DOHH2 (cell line): ENCODE results near the gene TOM1.

Experiments
- H3F3A ChIP-seq: fragments of 200-600 bp; sonication (generic), shearing (Covaris generic); 2 replicates; pipeline ENCODE4 v1.6.0; 2016; ENCODE audit warnings: antibody characterized with exemption, mild to moderate bottlenecking; ENCODE audit not compliant: control insufficient read depth, insufficient read depth
- H3K27ac ChIP-seq: fragments of 200-600 bp; sonication (generic); 2 replicates; pipeline ENCODE4 v1.5.1; 2014; ENCODE audit warnings: low read depth, mild to moderate bottlenecking, low read length, moderate library complexity
- H3K27me3 ChIP-seq: fragments of 200-600 bp; sonication (generic); 2 replicates; pipeline ENCODE4 v1.6.1; 2014; ENCODE audit warnings: mild to moderate bottlenecking, low read length, mixed read lengths; ENCODE audit not compliant: control insufficient read depth
- H3K36me3 ChIP-seq: fragments of 200-600 bp; sonication (generic); 2 replicates; pipeline ENCODE4 v1.6.1; 2014; ENCODE audit warnings: mild to moderate bottlenecking, low read length, moderate library complexity, mixed read lengths; ENCODE audit not compliant: control insufficient read depth
- H3K4me1 ChIP-seq: fragments of 200-600 bp; sonication (generic); 2 replicates; pipeline ENCODE4 v1.6.1; 2014; ENCODE audit warnings: mild to moderate bottlenecking, low read length, mixed read lengths; ENCODE audit not compliant: control insufficient read depth
- H3K4me2 ChIP-seq: fragments of 200-600 bp; sonication (generic); 2 replicates; pipeline ENCODE4 v1.6.0; 2014; ENCODE audit warnings: mild to moderate bottlenecking, low read length, moderate library complexity
- H3K4me3 ChIP-seq: fragments of 200-600 bp; sonication (generic); 2 replicates; pipeline ENCODE4 v1.5.1; 2014; ENCODE audit warnings: mild to moderate bottlenecking, low read length, mixed read lengths
- H3K79me2 ChIP-seq: fragments of 200-600 bp; sonication (generic); 2 replicates; pipeline ENCODE4 v1.6.1; 2014; ENCODE audit warnings: mild to moderate bottlenecking, low read length, mixed read lengths; ENCODE audit not compliant: control insufficient read depth
- H3K9me2 ChIP-seq: fragments of 200-600 bp; sonication (generic); replicated peaks from 2 replicates; pipeline ENCODE4 v1.6.1; 2014; ENCODE audit warnings: mild to moderate bottlenecking, low read length, mixed read lengths; ENCODE audit not compliant: control insufficient read depth
- H3K9me3 ChIP-seq: fragments of 200-600 bp; sonication (generic); 2 replicates; pipeline ENCODE4 v1.6.1; 2014; ENCODE audit warnings: antibody characterized with exemption, low read length, mixed read lengths; ENCODE audit not compliant: control insufficient read depth, insufficient read depth
- H4K20me1 ChIP-seq: fragments of 200-600 bp; sonication (generic); 2 replicates; pipeline ENCODE4 v1.6.0; 2014; ENCODE audit warnings: low read depth, mild to moderate bottlenecking, antibody characterized with exemption, low read length, moderate library complexity; ENCODE audit not compliant: control insufficient read depth, insufficient read depth
- CTCF ChIP-seq: fragments of 200-600 bp; sonication (generic); IDR thresholded peaks from one replicate; pipeline ENCODE4 v1.5.1; 2014; ENCODE audit warnings: antibody characterized with exemption, mild to moderate bottlenecking, low read depth, low read length; ENCODE audit not compliant: poor library complexity, severe bottlenecking
- EZH2phosphoT487 ChIP-seq: fragments of 200-600 bp; sonication (generic); IDR thresholded peaks from 2 replicates; pipeline ENCODE4 v1.6.1; 2017; ENCODE audit warnings: borderline replicate concordance, mild to moderate bottlenecking, antibody characterized with exemption, low read length, moderate library complexity, mixed read lengths

Gene TOM1

DNA sequence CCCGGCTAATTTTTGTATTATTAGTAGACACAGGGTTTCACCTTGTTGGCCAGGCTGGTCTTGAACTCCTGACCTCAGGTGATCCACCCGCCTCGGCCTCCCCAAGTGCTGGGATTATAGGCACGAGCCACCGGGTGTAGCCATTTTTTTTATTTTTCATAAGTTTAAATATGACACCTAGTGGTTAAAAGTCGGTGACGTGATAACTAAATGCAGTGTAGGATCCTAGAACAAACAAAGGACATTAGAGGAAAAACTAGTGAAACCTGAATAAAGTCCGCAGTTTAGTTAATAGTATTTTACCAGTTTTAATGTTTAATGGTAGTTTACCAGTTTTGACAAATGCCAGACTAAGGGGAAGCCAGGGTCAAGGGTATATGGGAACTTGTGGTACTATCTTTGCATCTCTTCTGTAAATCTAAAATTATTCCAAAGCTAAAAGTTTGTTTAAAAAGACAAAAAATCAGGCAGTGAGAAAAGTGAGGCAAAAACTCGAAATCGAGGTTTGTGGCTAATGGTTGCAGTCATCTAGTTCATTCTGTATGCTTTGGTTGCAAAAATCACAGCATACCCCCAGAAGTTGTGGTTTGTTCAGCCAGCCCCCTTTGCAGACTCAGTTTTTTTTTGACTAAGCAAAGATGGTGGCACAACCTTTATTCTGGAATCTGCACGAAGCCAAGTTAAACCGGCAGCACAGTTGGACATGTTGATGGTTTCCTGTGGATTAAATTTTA lies 29.6 kb downstream of the TOM1 start:
- no peaks in the 10 kb centered on the region for H3K36me3 ChIP-seq
- no peak overlapping the region for H3K27ac ChIP-seq
- H4K20me1 ChIP-seq = no peaks in the 10 kb centered on the region
- H3K4me3 ChIP-seq = peak overlapping the region; percentile 40
- peaks cover 2% of the 10 kb centered on the region; the same call in 1 of the 2 replicates for H3F3A ChIP-seq
- H3K9me2 ChIP-seq = no peaks in the 10 kb centered on the region
- H3K4me2 ChIP-seq = peak overlapping the region; percentile 44
- H3K27me3 ChIP-seq = no peaks in the 10 kb centered on the region
- no peak for TF ChIP-seq EZH2phosphoT487
- peak; percentile 14 for TF ChIP-seq CTCF
- no peaks in the 10 kb centered on the region for H3K9me3 ChIP-seq
- H3K79me2 ChIP-seq = no peaks in the 10 kb centered on the region
- peaks cover 20% of the 10 kb centered on the region for H3K4me1 ChIP-seq

DNA sequence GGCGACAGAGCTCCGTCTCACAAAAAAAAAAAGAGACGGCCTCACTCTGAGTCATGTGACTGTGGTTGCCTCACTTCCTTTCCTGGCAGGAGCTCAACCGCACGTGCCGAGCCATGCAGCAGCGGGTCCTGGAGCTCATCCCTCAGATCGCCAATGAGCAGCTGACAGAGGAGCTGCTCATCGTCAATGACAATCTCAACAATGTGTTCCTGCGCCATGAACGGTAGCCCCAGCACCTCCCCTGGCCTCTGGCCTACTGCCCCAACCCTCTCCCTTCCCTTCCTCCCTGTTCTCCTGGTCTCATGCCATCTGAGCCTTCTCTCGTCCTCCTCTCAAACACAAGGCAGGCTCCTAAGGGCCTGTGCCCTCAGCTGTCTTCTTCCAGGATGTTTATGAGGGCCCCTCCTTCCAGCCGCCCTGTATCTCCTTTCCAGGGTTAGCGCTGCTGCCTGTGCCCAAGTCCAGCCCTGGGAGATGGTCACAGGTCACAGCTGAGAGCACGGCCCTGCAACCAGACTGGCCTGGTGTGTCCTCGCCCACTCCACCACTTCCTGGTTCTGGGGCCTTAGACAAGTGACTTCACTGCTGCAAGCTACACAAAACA lies 30.7 kb downstream of the TOM1 start:
- Histone ChIP-seq H3F3A (peaks cover 2% of the 10 kb centered on the region; the same call in 1 of the 2 replicates), H3K79me2 (no peaks in the 10 kb centered on the region), H3K36me3 (no peaks in the 10 kb centered on the region), H3K27ac (no peak overlapping the region), H3K4me2 (peak overlapping the region; percentile 44), H4K20me1 (no peaks in the 10 kb centered on the region), H3K4me3 (peak overlapping the region; percentile 40), H3K27me3 (no peaks in the 10 kb centered on the region), H3K9me2 (no peaks in the 10 kb centered on the region), H3K4me1 (peaks cover 20% of the 10 kb centered on the region), H3K9me3 (no peaks in the 10 kb centered on the region)
- TF ChIP-seq CTCF (no peak), EZH2phosphoT487 (no peak)

DNA sequence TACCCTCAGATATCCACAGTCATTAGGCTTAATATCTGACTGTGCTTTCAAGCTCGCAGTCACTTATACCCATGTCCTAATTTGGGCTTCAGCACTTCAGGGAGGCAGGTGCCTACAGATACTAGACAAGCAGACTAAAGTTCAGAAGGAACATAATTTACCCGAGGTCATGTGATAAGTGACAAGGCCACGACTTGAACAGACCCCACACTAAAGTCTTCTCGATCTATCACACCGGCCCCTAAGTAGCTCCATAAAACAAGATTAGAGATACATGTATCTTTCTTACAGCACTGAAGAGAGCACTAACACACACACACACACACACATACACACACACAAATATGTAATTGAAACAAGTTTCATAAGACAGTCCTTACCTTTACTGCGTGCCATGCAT lies 32.6 kb downstream of the TOM1 start:
- no peaks in the 10 kb centered on the region; the same call in 1 of the 2 replicates for H3F3A ChIP-seq
- H3K4me2 ChIP-seq = no peak overlapping the region
- H3K9me3 ChIP-seq = no peaks in the 10 kb centered on the region
- peaks cover 20% of the 10 kb centered on the region for H3K4me1 ChIP-seq
- H3K27me3 ChIP-seq = no peaks in the 10 kb centered on the region
- H4K20me1 ChIP-seq = no peaks in the 10 kb centered on the region
- no peaks in the 10 kb centered on the region for H3K79me2 ChIP-seq
- no peaks in the 10 kb centered on the region for H3K9me2 ChIP-seq
- H3K27ac ChIP-seq = no peak overlapping the region
- H3K36me3 ChIP-seq = no peaks in the 10 kb centered on the region
- no peak overlapping the region for H3K4me3 ChIP-seq
- TF ChIP-seq CTCF (no peak), EZH2phosphoT487 (no peak)
